A549 (cell line): ENCODE data around the gene GNL2. TPM values are rescaled to one million over a fixed set of nuclear protein-coding genes. Genes with fewer than 3 reads are reported as not detected.

ENCODE experiments used
- ATAC-seq, 2 experiments: fragments of 200-7000 bp in 1 of 2; fragments of >200 bp in 1 of 2; cut with Nextera tagmentation in 1 of 2; cut with Tn5 transposase in 1 of 2; 3 replicates each; pipeline versions ENCODE4 v1.8.0 to v1.9.1; 2018 to 2020; ENCODE audit warnings: mild to moderate bottlenecking in 1 of 2, moderate library complexity in 1 of 2
- CTCF ChIA-PET: fragments of 300-600 bp; sonication (Branson Sonifier 250); formaldehyde crosslinking; extraction: SDS; loops from one replicate; lab custom pipeline; 2021; ENCODE audit warnings: antibody characterized with exemption, inconsistent platforms; lab: Yijun Ruan, JAX
- POLR2A ChIA-PET: fragments of 350-600 bp; formaldehyde crosslinking; extraction: SDS; loops from one replicate; lab custom pipeline; 2021; ENCODE audit warnings: antibody characterized with exemption, inconsistent platforms; lab: Yijun Ruan, JAX
- DNase-seq, 2 experiments: peaks; one replicate each; pipeline versions ENCODE4 v3.0.0 to v3.0.0-alpha.2; 2011 to 2016; ENCODE audit warnings: low read depth in 1 of 2, low spot score in 1 of 2
- FAIRE-seq: peaks from 2 replicates; lab custom pipeline; 2011; peaks lifted over from hg19 to GRCh38; lab: Jason Lieb, UNC
- H3K27ac ChIP-seq, 2 experiments: fragments of >200 bp; sonication (Bioruptor Twin); formaldehyde crosslinking; 3 replicates each; pipeline ENCODE4 v1.5.1; 2016 to 2017
- H3K4me1 ChIP-seq: fragments of >200 bp; sonication (Bioruptor Twin); formaldehyde crosslinking; 3 replicates; pipeline ENCODE4 v1.6.1; 2016
- H3K4me2 ChIP-seq: fragments of >200 bp; sonication (Bioruptor Twin); formaldehyde crosslinking; 3 replicates; pipeline ENCODE4 v1.6.1; 2016
- H3K4me3 ChIP-seq: fragments of >200 bp; sonication (Bioruptor Twin); formaldehyde crosslinking; 3 replicates; pipeline ENCODE4 v1.5.1; 2016
- H3K9me3 ChIP-seq: fragments of >200 bp; sonication (Bioruptor Twin); formaldehyde crosslinking; 3 replicates; pipeline ENCODE4 v1.6.1; 2016
- BHLHE40 ChIP-seq: IDR thresholded peaks from 2 replicates; pipeline ENCODE4 v1.6.1; 2012; ENCODE audit warnings: low read depth, low read length, inconsistent platforms
- CBX2 ChIP-seq: fragments of 200-600 bp; sonication (generic); IDR thresholded peaks from 2 replicates; pipeline ENCODE4 v1.6.1; 2016; ENCODE audit warnings: low read depth, mild to moderate bottlenecking, borderline replicate concordance
- CEBPB ChIP-seq, 2 experiments: fragments of >200 bp in 1 of 2; sonication (Bioruptor Twin) in 1 of 2; formaldehyde crosslinking in 1 of 2; IDR thresholded peaks; 2 replicates each; pipeline ENCODE4 v1.6.1; 2012 to 2016
- CHD4 ChIP-seq: fragments of 200-600 bp; sonication (generic); IDR thresholded peaks from 2 replicates; pipeline ENCODE4 v1.6.1; 2016; ENCODE audit warnings: antibody characterized with exemption, mild to moderate bottlenecking, borderline replicate concordance
- GATA3 ChIP-seq: IDR thresholded peaks from 2 replicates; pipeline ENCODE4 v1.6.1; 2012; ENCODE audit warnings: borderline replicate concordance
- HEYL ChIP-seq: fragments of 250-450 bp; sonication (Bioruptor Pico); IDR thresholded peaks from 2 replicates; pipeline ENCODE4 v1.8.0; 2021; ENCODE audit warnings: mild to moderate bottlenecking, moderate library complexity
- JUNB ChIP-seq: fragments of >200 bp; sonication (Bioruptor Twin); formaldehyde crosslinking; IDR thresholded peaks from 2 replicates; pipeline ENCODE4 v1.6.1; 2016
- KDM5A ChIP-seq: fragments of 200-600 bp; sonication (generic); IDR thresholded peaks from 2 replicates; pipeline ENCODE4 v1.6.1; 2016; ENCODE audit warnings: antibody characterized with exemption, mild to moderate bottlenecking
- NFE2L2 ChIP-seq: fragments of 150-350 bp; conservative IDR thresholded peaks from 2 replicates; pipeline ENCODE4 v1.6.1; 2014; ENCODE audit warnings: low read length
- PHF8 ChIP-seq: fragments of 200-600 bp; sonication (generic); IDR thresholded peaks from 2 replicates; pipeline ENCODE4 v1.6.1; 2016; ENCODE audit warnings: low read depth, mild to moderate bottlenecking, antibody characterized with exemption, moderate library complexity, borderline replicate concordance
- POLR2A ChIP-seq: IDR thresholded peaks from 2 replicates; pipeline ENCODE4 v1.6.1; 2012; ENCODE audit warnings: mild to moderate bottlenecking, low read length
- POLR2AphosphoS2 ChIP-seq: conservative IDR thresholded peaks from 2 replicates; pipeline ENCODE4 v1.6.1; 2012; ENCODE audit warnings: low read length, improper control_type of control experiment, inconsistent platforms
- RAD21 ChIP-seq, 2 experiments: fragments of >200 bp in 1 of 2; sonication (Bioruptor Twin) in 1 of 2; formaldehyde crosslinking in 1 of 2; IDR thresholded peaks in 1 of 2; conservative IDR thresholded peaks in 1 of 2; 2 replicates in 1 of 2; 3 replicates in 1 of 2; pipeline ENCODE4 v1.6.1; 2012 to 2018; ENCODE audit warnings: inconsistent platforms in 1 of 2
- TFCP2L1 ChIP-seq: fragments of 250-450 bp; sonication (Bioruptor Pico); IDR thresholded peaks from 2 replicates; pipeline ENCODE4 v1.5.0; 2021; ENCODE audit warnings: mild to moderate bottlenecking
- TP53 ChIP-seq: fragments of 250-450 bp; sonication (Bioruptor Pico); IDR thresholded peaks from 2 replicates; pipeline ENCODE4 v1.5.0; 2021; ENCODE audit warnings: mild to moderate bottlenecking, moderate library complexity
- WGBS: methylation state at CpG from one replicate; pipeline ENCODE4 v1.1.6; 2017; ENCODE audit errors: missing lambda C conversion rate; 5-methylcytosine and 5-hydroxymethylcytosine counted together
- polyA plus RNA-seq, 4 experiments: library from polyadenylated mRNA; depleted of rRNA in 3 of 4; stranded (reverse); fragments of >200 nt; fragmentation: RNase III in 1 of 4; extraction: RNeasy Plus Mini Kit Qiagen cat#74134 plus additional on column Dnase treatment in 1 of 4; gene quantifications; 2 replicates in 3 of 4; 3 replicates in 1 of 4; pipeline ENCODE4 v1.2.3, GENCODE V29; 2011 to 2017
- TF ChIP-seq, protein P1 (sequence below): IDR thresholded peaks from 2 replicates; pipeline ENCODE4 v1.6.1; 2012
- TF ChIP-seq, protein P2 (sequence below): fragments of 200-600 bp; sonication (generic); IDR thresholded peaks from 2 replicates; pipeline ENCODE4 v1.6.1; 2016; ENCODE audit warnings: antibody characterized with exemption, mild to moderate bottlenecking, moderate library complexity
- TF ChIP-seq, protein P3 (sequence below): fragments of >200 bp; sonication (Bioruptor Twin); formaldehyde crosslinking; IDR thresholded peaks from 3 replicates; pipeline ENCODE4 v1.5.1; 2016
- TF ChIP-seq, protein P4 (sequence below): fragments of 250-450 bp; sonication (Bioruptor Pico); IDR thresholded peaks from 2 replicates; pipeline ENCODE4 v1.5.0; 2021; ENCODE audit warnings: mild to moderate bottlenecking, moderate library complexity, borderline replicate concordance

Gene GNL2
- polyA plus RNA-seq, 2 of the 4 experiments (the other 2 are of a cell fraction), result 50.1 to 69.2 TPM

DNA sequence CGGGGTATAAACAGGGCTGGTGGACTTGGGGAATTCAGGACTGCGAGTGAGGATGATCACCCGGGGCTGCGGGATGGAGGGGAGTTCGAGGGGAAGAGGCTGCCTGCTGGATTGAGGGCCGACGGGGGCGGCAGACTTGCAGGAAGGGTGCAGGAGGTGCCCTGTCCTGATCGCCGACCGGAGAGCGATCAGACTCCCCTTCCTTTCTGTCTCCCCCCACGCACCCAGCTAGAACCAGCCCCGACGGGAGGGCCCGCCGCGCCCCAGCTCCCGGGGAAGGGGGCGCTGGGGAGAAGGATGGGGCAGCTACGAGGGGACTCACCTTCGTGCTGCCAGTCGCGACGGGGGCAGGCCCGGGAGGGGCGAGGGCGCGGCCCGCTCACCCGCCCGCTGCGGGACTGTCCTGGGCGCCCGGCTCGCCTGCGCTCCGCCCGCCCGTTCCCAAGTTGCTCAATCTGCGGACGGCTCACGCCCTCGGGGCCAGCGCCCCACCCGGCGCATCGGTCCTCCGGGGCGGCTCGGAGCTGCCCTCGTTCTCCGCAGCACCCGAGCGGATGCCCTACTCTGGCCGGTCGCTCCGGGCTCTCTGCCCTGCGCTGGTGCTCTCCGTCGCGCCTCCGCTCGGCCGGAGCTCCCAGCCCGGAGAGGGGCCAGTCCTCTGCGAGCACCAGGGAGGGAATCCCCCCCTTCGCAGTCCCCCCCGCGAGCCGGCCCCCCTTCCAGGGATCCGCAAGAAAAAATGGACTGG, 38.7 kb upstream of the GNL2 start, which contains the start of gene RSPO1:
Gene RSPO1, minus strand, starts transcription at position 649 of the 748 bp plus-strand sequence. CDS start 5,231 bp downstream, outside the sequence.
- H3K27ac ChIP-seq, result peak within 1 kb of the TSS in 1 of 2 experiments; percentile 63; a peak in 2 of 6 replicates
- WGBS, result 9% methylated on average over 8 of the region's 72 CpGs
- DNase-seq, result peak; percentile 14 to 22
- ChIA-PET CTCF (interaction anchor here (1.5 kb wide), 1 partner anchor 32 kb away, joined by 4 read pairs; no protein-coding TSS in a partner anchor), POLR2A (no interaction called here)
- peak within 1 kb of the TSS; percentile 70 for H3K4me2 ChIP-seq
- no peak for FAIRE-seq
- TF ChIP-seq CEBPB (IDR thresholded peaks at IDR 0.05), result peak in 1 of 2 experiments; percentile 18; a peak in 1 of 4 replicates
- no peak for TF ChIP-seq RAD21 (conservative IDR thresholded peaks at IDR 0.05 in 1 of 2, IDR thresholded peaks at IDR 0.05 in 1 of 2)
- H3K4me3 ChIP-seq, result peak within 1 kb of the TSS; percentile 41
- H3K9me3 ChIP-seq, result no peaks in the 10 kb centered on the region
- peak; percentile 60 to 78 for ATAC-seq
- H3K4me1 ChIP-seq, result no peaks in the 10 kb centered on the region

DNA sequence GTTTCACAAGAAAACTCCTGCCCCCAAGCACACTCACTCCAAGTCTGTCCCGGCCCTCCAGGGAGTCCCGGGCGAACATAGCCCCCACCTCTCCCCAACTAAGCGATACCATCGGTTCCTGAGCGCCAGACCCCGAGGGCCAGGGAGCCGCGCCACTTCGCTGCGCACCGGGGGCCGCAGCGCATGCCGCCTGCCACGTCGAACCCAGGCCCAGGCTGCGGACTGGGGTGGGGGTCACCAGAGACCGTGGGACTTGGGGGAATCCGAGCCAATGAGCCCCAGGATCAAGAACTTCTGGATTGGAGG, 38.2 kb upstream of the GNL2 start:
- no peak for ATAC-seq
- H3K4me2 ChIP-seq, result peak overlapping the region; percentile 70
- H3K27ac ChIP-seq, result no peak overlapping the region
- no peaks in the 10 kb centered on the region for H3K9me3 ChIP-seq
- ChIA-PET POLR2A (no interaction called here), CTCF (interaction anchor here (0.6 to 1.5 kb wide), 2 partner anchors 32 to 147 kb away, joined by 4 read pairs; no protein-coding TSS in a partner anchor)
- WGBS, result 0% methylated on average over 1 of the region's 20 CpGs
- DNase-seq, result no peak
- no peaks in the 10 kb centered on the region for H3K4me1 ChIP-seq
- TF ChIP-seq HEYL (CRISPR knock-in tag), result no peak
- FAIRE-seq, result no peak
- peak overlapping the region; percentile 41; the same call in 1 of the 3 replicates for H3K4me3 ChIP-seq

DNA sequence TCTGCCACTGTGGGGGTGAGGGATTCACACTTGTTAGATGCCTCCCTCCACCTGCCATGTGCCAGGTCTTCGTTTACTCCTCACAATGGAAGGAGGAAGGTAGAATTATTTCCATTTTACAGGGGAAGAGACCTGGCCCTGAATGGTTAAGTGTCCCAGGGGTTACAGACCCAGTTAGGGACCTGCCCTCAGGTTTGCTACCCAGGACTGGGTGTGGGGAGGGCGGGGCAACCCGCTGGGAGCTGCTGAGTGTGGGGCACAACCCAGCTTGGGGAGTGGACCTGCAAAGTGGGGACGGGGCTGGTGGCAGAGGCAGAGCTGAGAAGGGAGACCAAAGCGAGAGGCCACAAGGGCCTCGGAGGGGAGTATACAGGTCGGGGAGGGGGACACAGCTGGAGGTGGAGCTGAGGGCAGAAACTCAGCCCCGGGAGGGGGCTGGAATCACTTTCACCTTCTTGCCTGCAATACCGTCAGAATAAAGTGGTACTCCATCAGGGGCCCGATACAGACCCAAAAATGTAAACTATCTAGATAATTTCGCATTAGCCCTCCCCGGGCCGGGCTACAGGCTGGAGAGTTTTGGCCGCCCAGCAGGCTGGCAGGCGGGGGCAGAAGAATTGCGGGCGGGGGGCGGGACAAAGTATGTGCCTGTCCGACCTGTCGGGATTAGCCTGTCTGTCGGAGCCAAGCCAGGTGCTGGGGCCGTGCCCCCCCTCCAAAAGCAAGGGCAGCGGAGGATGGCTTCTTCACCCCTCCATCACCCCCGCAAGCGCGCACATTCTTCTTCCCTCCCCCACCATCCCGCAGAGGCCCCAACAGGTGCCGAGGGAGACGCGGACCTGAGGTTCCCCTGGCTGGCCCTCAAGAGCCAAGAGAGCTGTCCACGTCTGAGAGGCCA, 37.6 kb upstream of the GNL2 start:
- ATAC-seq, result no peak

DNA sequence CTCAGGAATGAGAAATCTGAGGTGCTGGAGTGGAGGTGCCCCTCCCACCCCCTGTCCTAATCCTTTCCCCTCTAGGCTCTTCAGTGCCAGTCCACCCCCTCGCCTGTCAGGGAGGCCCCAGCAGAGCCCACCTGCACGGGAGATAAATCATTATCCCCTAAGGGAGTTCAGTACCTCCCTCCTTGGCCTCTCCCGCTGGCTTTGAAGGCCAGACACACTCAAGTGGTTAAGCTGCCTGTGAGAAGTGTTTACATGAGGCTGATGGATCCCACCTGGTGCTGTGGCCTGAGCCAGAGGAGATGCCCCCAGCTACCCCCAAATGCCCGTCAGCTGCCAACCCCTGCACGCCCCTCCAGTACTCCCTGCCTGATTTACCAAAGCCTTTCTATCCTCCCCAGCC, 35.3 kb upstream of the GNL2 start:
- no peak overlapping the region for H3K27ac ChIP-seq
- TF ChIP-seq PHF8 (no peak), CBX2 (no peak), POLR2A (no peak), POLR2AphosphoS2 (no peak), BHLHE40 (no peak), CHD4 (no peak), TP53 (CRISPR knock-in tag) (no peak), JUNB (no peak), NFE2L2 (no peak), TFCP2L1 (CRISPR knock-in tag) (no peak), GATA3 (no peak)
- TF ChIP-seq, protein P1, sequence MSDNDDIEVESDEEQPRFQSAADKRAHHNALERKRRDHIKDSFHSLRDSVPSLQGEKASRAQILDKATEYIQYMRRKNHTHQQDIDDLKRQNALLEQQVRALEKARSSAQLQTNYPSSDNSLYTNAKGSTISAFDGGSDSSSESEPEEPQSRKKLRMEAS, result no peak
- TF ChIP-seq, protein P2, sequence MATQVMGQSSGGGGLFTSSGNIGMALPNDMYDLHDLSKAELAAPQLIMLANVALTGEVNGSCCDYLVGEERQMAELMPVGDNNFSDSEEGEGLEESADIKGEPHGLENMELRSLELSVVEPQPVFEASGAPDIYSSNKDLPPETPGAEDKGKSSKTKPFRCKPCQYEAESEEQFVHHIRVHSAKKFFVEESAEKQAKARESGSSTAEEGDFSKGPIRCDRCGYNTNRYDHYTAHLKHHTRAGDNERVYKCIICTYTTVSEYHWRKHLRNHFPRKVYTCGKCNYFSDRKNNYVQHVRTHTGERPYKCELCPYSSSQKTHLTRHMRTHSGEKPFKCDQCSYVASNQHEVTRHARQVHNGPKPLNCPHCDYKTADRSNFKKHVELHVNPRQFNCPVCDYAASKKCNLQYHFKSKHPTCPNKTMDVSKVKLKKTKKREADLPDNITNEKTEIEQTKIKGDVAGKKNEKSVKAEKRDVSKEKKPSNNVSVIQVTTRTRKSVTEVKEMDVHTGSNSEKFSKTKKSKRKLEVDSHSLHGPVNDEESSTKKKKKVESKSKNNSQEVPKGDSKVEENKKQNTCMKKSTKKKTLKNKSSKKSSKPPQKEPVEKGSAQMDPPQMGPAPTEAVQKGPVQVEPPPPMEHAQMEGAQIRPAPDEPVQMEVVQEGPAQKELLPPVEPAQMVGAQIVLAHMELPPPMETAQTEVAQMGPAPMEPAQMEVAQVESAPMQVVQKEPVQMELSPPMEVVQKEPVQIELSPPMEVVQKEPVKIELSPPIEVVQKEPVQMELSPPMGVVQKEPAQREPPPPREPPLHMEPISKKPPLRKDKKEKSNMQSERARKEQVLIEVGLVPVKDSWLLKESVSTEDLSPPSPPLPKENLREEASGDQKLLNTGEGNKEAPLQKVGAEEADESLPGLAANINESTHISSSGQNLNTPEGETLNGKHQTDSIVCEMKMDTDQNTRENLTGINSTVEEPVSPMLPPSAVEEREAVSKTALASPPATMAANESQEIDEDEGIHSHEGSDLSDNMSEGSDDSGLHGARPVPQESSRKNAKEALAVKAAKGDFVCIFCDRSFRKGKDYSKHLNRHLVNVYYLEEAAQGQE, result no peak
- TF ChIP-seq, protein P3, sequence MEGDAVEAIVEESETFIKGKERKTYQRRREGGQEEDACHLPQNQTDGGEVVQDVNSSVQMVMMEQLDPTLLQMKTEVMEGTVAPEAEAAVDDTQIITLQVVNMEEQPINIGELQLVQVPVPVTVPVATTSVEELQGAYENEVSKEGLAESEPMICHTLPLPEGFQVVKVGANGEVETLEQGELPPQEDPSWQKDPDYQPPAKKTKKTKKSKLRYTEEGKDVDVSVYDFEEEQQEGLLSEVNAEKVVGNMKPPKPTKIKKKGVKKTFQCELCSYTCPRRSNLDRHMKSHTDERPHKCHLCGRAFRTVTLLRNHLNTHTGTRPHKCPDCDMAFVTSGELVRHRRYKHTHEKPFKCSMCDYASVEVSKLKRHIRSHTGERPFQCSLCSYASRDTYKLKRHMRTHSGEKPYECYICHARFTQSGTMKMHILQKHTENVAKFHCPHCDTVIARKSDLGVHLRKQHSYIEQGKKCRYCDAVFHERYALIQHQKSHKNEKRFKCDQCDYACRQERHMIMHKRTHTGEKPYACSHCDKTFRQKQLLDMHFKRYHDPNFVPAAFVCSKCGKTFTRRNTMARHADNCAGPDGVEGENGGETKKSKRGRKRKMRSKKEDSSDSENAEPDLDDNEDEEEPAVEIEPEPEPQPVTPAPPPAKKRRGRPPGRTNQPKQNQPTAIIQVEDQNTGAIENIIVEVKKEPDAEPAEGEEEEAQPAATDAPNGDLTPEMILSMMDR, result no peak
- TF ChIP-seq, protein P4, sequence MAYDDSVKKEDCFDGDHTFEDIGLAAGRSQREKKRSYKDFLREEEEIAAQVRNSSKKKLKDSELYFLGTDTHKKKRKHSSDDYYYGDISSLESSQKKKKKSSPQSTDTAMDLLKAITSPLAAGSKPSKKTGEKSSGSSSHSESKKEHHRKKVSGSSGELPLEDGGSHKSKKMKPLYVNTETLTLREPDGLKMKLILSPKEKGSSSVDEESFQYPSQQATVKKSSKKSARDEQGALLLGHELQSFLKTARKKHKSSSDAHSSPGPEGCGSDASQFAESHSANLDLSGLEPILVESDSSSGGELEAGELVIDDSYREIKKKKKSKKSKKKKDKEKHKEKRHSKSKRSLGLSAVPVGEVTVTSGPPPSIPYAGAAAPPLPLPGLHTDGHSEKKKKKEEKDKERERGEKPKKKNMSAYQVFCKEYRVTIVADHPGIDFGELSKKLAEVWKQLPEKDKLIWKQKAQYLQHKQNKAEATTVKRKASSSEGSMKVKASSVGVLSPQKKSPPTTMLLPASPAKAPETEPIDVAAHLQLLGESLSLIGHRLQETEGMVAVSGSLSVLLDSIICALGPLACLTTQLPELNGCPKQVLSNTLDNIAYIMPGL (CRISPR knock-in tag), result no peak

More for the DNA sequence above, 37.6 kb upstream of the GNL2 start:
- no peak overlapping the region for H3K27ac ChIP-seq
- CTCF ChIA-PET, result interaction anchor here (0.6 to 1.5 kb wide), 2 partner anchors 31 to 147 kb away, joined by 4 read pairs; no protein-coding TSS in a partner anchor
- WGBS, result 41% methylated on average over 21 of the region's 31 CpGs
- no peak for TF ChIP-seq JUNB
- no peak for TF ChIP-seq KDM5A
- H3K9me3 ChIP-seq, result no peaks in the 10 kb centered on the region
- FAIRE-seq (no peak), DNase-seq (no peak)
- POLR2A ChIA-PET, result no interaction called here
- no peaks in the 10 kb centered on the region for H3K4me1 ChIP-seq
- H3K4me3 ChIP-seq, result no peak overlapping the region
- H3K4me2 ChIP-seq, result no peak overlapping the region

More for the DNA sequence above, 35.3 kb upstream of the GNL2 start:
- FAIRE-seq, result no peak
- ChIA-PET POLR2A (no interaction called here), CTCF (no interaction called here)
- H3K4me3 ChIP-seq, result no peak overlapping the region
- WGBS, result 43% methylated on average over 5 of the region's 5 CpGs
- no peaks in the 10 kb centered on the region for H3K4me1 ChIP-seq
- ATAC-seq, result no peak
- H3K4me2 ChIP-seq, result no peak overlapping the region
- no peak for DNase-seq
- no peaks in the 10 kb centered on the region for H3K9me3 ChIP-seq
